SU-DHL-6 (cell line): Measurements from ENCODE around the gene HEATR5A.

Experiments used
- CTCF ChIP-seq: fragments of 200-600 bp; sonication (generic); IDR thresholded peaks from one replicate; pipeline ENCODE4 v1.5.1; 2017; ENCODE audit warnings: antibody characterized with exemption, mild to moderate bottlenecking, low read length, moderate library complexity; ENCODE audit not compliant: insufficient read depth, poor library complexity, severe bottlenecking
- EZH2phosphoT487 ChIP-seq: fragments of 200-600 bp; sonication (generic), shearing (Covaris generic); conservative IDR thresholded peaks from 2 replicates; pipeline ENCODE4 v1.6.1; 2018; ENCODE audit warnings: mild to moderate bottlenecking, antibody characterized with exemption, low read length, moderate library complexity, mixed read lengths

GRCh38 chr14:31429791-31430190, 9.4 kb upstream of the HEATR5A start:
- no peak for TF ChIP-seq CTCF
- TF ChIP-seq EZH2phosphoT487: no peak
